HepG2 (cell line): ENCODE data around the gene QRICH2. TPM values are rescaled to one million over a fixed set of nuclear protein-coding genes. Genes with fewer than 3 reads are reported as not detected.

ENCODE experiments used
- ATRX ChIP-seq: sonication (generic); formaldehyde crosslinking; IDR thresholded peaks from 2 replicates; pipeline ENCODE4 v1.4.0; 2020; ENCODE audit warnings: missing genetic modification reagents, borderline replicate concordance
- CHCHD3 ChIP-seq: sonication (generic); formaldehyde crosslinking; IDR thresholded peaks from 2 replicates; pipeline ENCODE4 v1.8.0; 2022; ENCODE audit warnings: mild to moderate bottlenecking, missing genetic modification reagents, moderate library complexity
- CHD4 ChIP-seq: fragments of 200-600 bp; sonication (generic); IDR thresholded peaks from 2 replicates; pipeline ENCODE4 v1.7.0; 2017; ENCODE audit warnings: mild to moderate bottlenecking, low read length, borderline replicate concordance
- DMAP1 ChIP-seq: IDR thresholded peaks from 2 replicates; pipeline ENCODE4 v1.6.1; 2016
- DR1 ChIP-seq: sonication (generic); formaldehyde crosslinking; IDR thresholded peaks from 2 replicates; pipeline ENCODE4 v1.8.0; 2021; ENCODE audit warnings: mild to moderate bottlenecking, missing genetic modification reagents, inconsistent platforms
- FLYWCH1 ChIP-seq: sonication (generic); formaldehyde crosslinking; IDR thresholded peaks from 2 replicates; pipeline ENCODE4 v1.8.1; 2023; ENCODE audit warnings: mild to moderate bottlenecking, missing genetic modification reagents
- FOSL2 ChIP-seq: sonication (generic); formaldehyde crosslinking; IDR thresholded peaks from 2 replicates; pipeline ENCODE4 v1.4.0; 2020; ENCODE audit warnings: missing genetic modification reagents
- GPBP1L1 ChIP-seq: sonication (generic); formaldehyde crosslinking; IDR thresholded peaks from 2 replicates; pipeline ENCODE4 v1.5.0; 2020; ENCODE audit warnings: mild to moderate bottlenecking, missing genetic modification reagents
- GTF2F1 ChIP-seq: fragments of 150-350 bp; IDR thresholded peaks from 2 replicates; pipeline ENCODE4 v1.6.1; 2014; ENCODE audit warnings: low read length
- HES4 ChIP-seq: sonication (generic); formaldehyde crosslinking; IDR thresholded peaks from 2 replicates; pipeline ENCODE4 v1.9.0; 2021; ENCODE audit warnings: mild to moderate bottlenecking, missing genetic modification reagents, borderline replicate concordance
- IKZF1 ChIP-seq: fragments of 450-650 bp; IDR thresholded peaks from 2 replicates; pipeline ENCODE4 v1.7.1; 2016
- IRF1 ChIP-seq: sonication (generic); formaldehyde crosslinking; IDR thresholded peaks from 2 replicates; pipeline ENCODE4 v1.4.0; 2020; ENCODE audit warnings: low read depth, mild to moderate bottlenecking, missing genetic modification reagents
- KLF12 ChIP-seq: sonication (generic); formaldehyde crosslinking; IDR thresholded peaks from 2 replicates; pipeline ENCODE4 v1.4.0; 2020; ENCODE audit warnings: missing genetic modification reagents, borderline replicate concordance
- MAFG ChIP-seq: sonication (generic); formaldehyde crosslinking; IDR thresholded peaks from 2 replicates; pipeline ENCODE4 v1.5.1; 2020; ENCODE audit warnings: mild to moderate bottlenecking, missing genetic modification reagents
- NCOA5 ChIP-seq: sonication (generic); formaldehyde crosslinking; IDR thresholded peaks from 2 replicates; pipeline ENCODE4 v1.4.0; 2020; ENCODE audit warnings: missing genetic modification reagents
- YEATS2 ChIP-seq: sonication (generic); formaldehyde crosslinking; IDR thresholded peaks from 2 replicates; pipeline ENCODE4 v1.4.0; 2020; ENCODE audit warnings: missing genetic modification reagents, borderline replicate concordance
- ZFP36L2 ChIP-seq: sonication (generic); formaldehyde crosslinking; IDR thresholded peaks from 2 replicates; pipeline ENCODE4 v1.4.0; 2020; ENCODE audit warnings: missing genetic modification reagents
- ZNF235 ChIP-seq: sonication (generic); formaldehyde crosslinking; IDR thresholded peaks from 2 replicates; pipeline ENCODE4 v1.8.1; 2023; ENCODE audit warnings: mild to moderate bottlenecking, missing genetic modification reagents, borderline replicate concordance
- ZNF367 ChIP-seq: sonication (generic); formaldehyde crosslinking; IDR thresholded peaks from 2 replicates; pipeline ENCODE4 v1.4.0; 2020; ENCODE audit warnings: missing genetic modification reagents, borderline replicate concordance
- ZNF446 ChIP-seq: sonication (generic); formaldehyde crosslinking; IDR thresholded peaks from 2 replicates; pipeline ENCODE4 v1.5.0; 2020; ENCODE audit warnings: mild to moderate bottlenecking, missing genetic modification reagents
- ZNF546 ChIP-seq: sonication (generic); formaldehyde crosslinking; conservative IDR thresholded peaks from 2 replicates; pipeline ENCODE4 v1.8.1; 2023; ENCODE audit warnings: mild to moderate bottlenecking, missing genetic modification reagents
- ZNF674 ChIP-seq: sonication (generic); formaldehyde crosslinking; IDR thresholded peaks from 2 replicates; pipeline ENCODE4 v1.5.0; 2020; ENCODE audit warnings: low read depth, mild to moderate bottlenecking, missing genetic modification reagents
- ZNF7 ChIP-seq: IDR thresholded peaks from 2 replicates; pipeline ENCODE4 v1.6.1; 2016; ENCODE audit warnings: missing biosample characterization, missing genetic modification reagents
- ZNF746 ChIP-seq: sonication (generic); formaldehyde crosslinking; IDR thresholded peaks from 2 replicates; pipeline ENCODE4 v1.8.0; 2022; ENCODE audit warnings: mild to moderate bottlenecking, missing genetic modification reagents
- ZNF761 ChIP-seq: sonication (generic); formaldehyde crosslinking; conservative IDR thresholded peaks from 2 replicates; pipeline ENCODE4 v1.4.0; 2020; ENCODE audit warnings: mild to moderate bottlenecking, missing genetic modification reagents
- ZNF878 ChIP-seq: sonication (generic); formaldehyde crosslinking; IDR thresholded peaks from 2 replicates; pipeline ENCODE4 v1.8.1; 2023; ENCODE audit warnings: mild to moderate bottlenecking, missing genetic modification reagents, moderate library complexity
- polyA plus RNA-seq, 8 experiments: library from polyadenylated mRNA; depleted of rRNA in 3 of 8; stranded (reverse) in 7 of 8; unstranded in 1 of 8; fragments of >200 nt; fragmentation: Illumina TruSeq in 4 of 8; extraction: Trizol in 4 of 8; gene quantifications; 2 replicates each; pipeline versions ENCODE4 v1.2.1 to v1.2.3, GENCODE V29; 2011 to 2016; ENCODE audit warnings: low read depth in 4 of 8, missing spikeins in 1 of 8, mixed read lengths in 1 of 8; ENCODE audit not compliant: insufficient read depth in 1 of 8
- total RNA-seq, 5 experiments: library from RNA; depleted of rRNA; stranded (reverse); fragments of >200 nt; fragmentation: Illumina TruSeq; extraction: Trizol; gene quantifications; 2 replicates each; pipeline ENCODE4 v1.2.3, GENCODE V29; 2016; ENCODE audit warnings: low read depth in 1 of 5
- TF ChIP-seq, protein P1 (sequence below): sonication (generic); formaldehyde crosslinking; IDR thresholded peaks from 2 replicates; pipeline ENCODE4 v1.5.1; 2020; ENCODE audit warnings: missing genetic modification reagents, mild to moderate bottlenecking, borderline replicate concordance
- TF ChIP-seq, protein P2 (sequence below): sonication (generic); formaldehyde crosslinking; IDR thresholded peaks from 2 replicates; pipeline ENCODE4 v1.4.0; 2020; ENCODE audit warnings: mild to moderate bottlenecking, low read depth, missing genetic modification reagents
- TF ChIP-seq, protein P3 (sequence below): sonication (generic); formaldehyde crosslinking; IDR thresholded peaks from 2 replicates; pipeline ENCODE4 v1.8.0; 2022; ENCODE audit warnings: missing genetic modification reagents, mild to moderate bottlenecking, borderline replicate concordance

Gene QRICH2
- total and polyA plus RNA-seq, 2 of the 13 experiments (the other 11 are each of a cell fraction or from before 2014, with no cell fraction given): 3.7 to 5.7 TPM

GRCh38 chr17:76357597-76358158 lies 49.6 kb upstream of the QRICH2 start (continued):
- TF ChIP-seq IRF1 (CRISPR knock-in tag): no peak
- no peak for TF ChIP-seq CHD4
- no peak for TF ChIP-seq GTF2F1
- no peak for TF ChIP-seq MAFG (CRISPR knock-in tag)
- no peak for TF ChIP-seq ZNF235 (CRISPR knock-in tag)
- no peak for TF ChIP-seq ATRX (CRISPR knock-in tag)
- TF ChIP-seq ZNF746 (CRISPR knock-in tag): 0 out of 2 replicates have a peak, but pooled peaks have one; percentile 14
- no peak for TF ChIP-seq GPBP1L1 (CRISPR knock-in tag)
- no peak for TF ChIP-seq ZNF674 (CRISPR knock-in tag)
- TF ChIP-seq, protein P1, sequence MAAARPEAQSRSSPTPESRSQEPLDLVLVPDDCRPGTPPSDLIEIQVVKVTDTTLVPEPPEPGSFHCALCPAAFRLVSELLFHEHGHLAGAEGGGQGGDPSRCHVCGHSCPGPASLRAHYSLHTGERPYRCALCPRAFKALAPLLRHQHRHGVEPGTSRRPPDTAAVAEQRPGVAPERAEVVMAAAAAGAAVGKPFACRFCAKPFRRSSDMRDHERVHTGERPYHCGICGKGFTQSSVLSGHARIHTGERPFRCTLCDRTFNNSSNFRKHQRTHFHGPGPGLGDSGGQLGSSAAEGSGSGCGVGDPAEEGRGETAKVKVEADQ (CRISPR knock-in tag): no peak
- no peak for TF ChIP-seq IKZF1
- TF ChIP-seq ZNF367: no peak
- TF ChIP-seq ZNF446 (CRISPR knock-in tag): 0 out of 2 replicates have a peak, but pooled peaks have one; percentile 25
- no peak for TF ChIP-seq ZNF546 (CRISPR knock-in tag)
- TF ChIP-seq, protein P2, sequence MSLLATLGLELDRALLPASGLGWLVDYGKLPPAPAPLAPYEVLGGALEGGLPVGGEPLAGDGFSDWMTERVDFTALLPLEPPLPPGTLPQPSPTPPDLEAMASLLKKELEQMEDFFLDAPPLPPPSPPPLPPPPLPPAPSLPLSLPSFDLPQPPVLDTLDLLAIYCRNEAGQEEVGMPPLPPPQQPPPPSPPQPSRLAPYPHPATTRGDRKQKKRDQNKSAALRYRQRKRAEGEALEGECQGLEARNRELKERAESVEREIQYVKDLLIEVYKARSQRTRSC (CRISPR knock-in tag): no peak
- TF ChIP-seq ZNF761 (CRISPR knock-in tag): no peak
- TF ChIP-seq FLYWCH1: no peak
- TF ChIP-seq, protein P3, sequence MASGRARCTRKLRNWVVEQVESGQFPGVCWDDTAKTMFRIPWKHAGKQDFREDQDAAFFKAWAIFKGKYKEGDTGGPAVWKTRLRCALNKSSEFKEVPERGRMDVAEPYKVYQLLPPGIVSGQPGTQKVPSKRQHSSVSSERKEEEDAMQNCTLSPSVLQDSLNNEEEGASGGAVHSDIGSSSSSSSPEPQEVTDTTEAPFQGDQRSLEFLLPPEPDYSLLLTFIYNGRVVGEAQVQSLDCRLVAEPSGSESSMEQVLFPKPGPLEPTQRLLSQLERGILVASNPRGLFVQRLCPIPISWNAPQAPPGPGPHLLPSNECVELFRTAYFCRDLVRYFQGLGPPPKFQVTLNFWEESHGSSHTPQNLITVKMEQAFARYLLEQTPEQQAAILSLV (CRISPR knock-in tag): no peak
- TF ChIP-seq DR1 (CRISPR knock-in tag): no peak
- no peak for TF ChIP-seq FOSL2
- peak; percentile 25 for TF ChIP-seq DMAP1 (CRISPR knock-in tag)
- TF ChIP-seq YEATS2: no peak
- TF ChIP-seq ZNF878 (CRISPR knock-in tag): no peak
- no peak for TF ChIP-seq KLF12 (CRISPR knock-in tag)
- no peak for TF ChIP-seq CHCHD3 (CRISPR knock-in tag)
- no peak for TF ChIP-seq HES4 (CRISPR knock-in tag)
- TF ChIP-seq ZFP36L2 (CRISPR knock-in tag): no peak
- TF ChIP-seq NCOA5 (CRISPR knock-in tag): no peak
- TF ChIP-seq ZNF7: no peak
